Ramos (cell line): ENCODE data around the gene DUSP19.
"Not testable (repeated sequence)": the region's sequence is repeated elsewhere in the genome, so short reads cannot be mapped to it uniquely, and the experiment has no call there.

ENCODE experiments used
- in situ Hi-C: fragments of 300-500 bp; cut with MboI; formaldehyde crosslinking; loops from one replicate; pipeline ENCODE4 v1.14.3; 2022; ENCODE audit warnings: low sequenced_read_pairs; ENCODE audit not compliant: unreplicated experiment

Gene DUSP19

GRCh38 chr2:183078464-183079138 lies at the start of gene DUSP19:
TSS of gene DUSP19 (plus strand) at chr2:183078747. CDS start at chr2:183078934, 187 bp downstream.
- in situ Hi-C loops, result no loop called here

- in situ Hi-C loops, result no loop called here
Observed at GRCh38 chr2:183029219-183029618, 49.3 kb upstream of the DUSP19 start.

- in situ Hi-C loops, result no loop called here
Observed at GRCh38 chr2:183031911-183032794, 46.4 kb upstream of the DUSP19 start.

DNA sequence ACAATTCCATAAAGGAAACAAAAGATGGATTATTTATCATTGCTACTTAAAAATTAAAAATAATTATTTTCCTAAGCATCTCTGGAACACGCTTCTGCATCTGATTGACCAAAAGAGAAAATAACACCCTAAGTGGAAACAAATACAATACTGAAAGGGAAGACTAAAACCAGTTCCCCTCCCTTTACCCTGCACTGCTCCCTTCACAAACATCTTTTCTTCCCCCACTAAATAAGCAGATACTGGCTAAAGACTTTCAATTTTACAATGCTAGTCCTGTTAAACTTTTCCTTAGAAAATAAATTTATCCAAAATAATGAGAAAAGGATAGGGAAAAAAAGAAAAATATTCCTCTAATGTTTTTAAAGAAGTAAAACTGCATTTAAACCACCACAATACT lies 44.6 kb upstream of the DUSP19 start:
- in situ Hi-C loops, result no loop called here

DNA sequence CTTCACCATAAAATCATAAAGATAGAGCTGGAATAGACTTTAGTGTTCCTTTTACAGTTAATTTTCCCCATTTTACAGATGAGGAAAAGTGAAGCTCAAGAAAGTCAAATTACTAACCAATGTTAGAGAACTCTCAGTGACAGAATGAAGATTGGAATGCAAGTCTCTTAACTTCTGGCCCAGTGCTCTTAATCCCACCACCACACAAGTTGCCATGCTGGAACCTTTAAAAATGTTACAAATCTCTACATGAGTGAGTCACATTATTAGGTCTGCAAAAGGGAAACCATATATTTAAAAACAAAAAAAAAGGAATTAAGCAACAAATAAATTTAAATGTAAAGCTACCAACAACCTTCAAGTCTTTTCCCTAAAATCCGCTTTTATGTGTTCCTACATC lies 43.7 kb upstream of the DUSP19 start:
- in situ Hi-C loops, result no loop called here

DNA sequence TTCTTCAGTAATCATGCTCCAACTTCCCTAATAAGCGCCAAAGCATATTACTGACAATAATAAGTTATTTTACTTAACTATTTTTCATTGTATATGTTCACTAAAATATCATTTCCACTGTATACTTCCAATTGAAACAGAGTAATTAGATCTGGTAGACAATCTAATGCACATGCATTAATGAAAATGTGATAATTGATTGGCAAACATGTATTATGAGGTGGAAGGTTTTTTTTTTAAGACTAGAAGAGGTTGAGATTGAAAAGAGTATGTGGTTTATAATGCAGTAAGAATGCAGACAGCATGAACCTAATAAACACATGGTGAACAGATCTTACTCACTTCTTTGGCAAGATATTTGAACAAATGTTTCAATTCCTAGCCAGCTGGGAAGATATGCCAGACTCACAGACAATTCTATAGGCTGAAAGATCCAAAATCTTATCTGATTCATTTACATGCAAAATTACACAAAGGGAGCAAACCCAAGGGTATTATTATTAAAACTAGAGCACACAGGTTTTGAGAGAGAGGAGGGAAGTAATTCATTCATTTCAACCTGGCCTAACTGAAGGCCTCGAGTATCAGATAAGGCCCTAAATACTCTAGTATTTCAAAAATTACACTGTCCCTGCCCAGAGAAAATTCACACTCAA lies 43.1 kb upstream of the DUSP19 start:
- in situ Hi-C loops, result no loop called here

GRCh38 chr2:183035954-183036669 lies 42.4 kb upstream of the DUSP19 start:
- in situ Hi-C loops, result no loop called here

DNA sequence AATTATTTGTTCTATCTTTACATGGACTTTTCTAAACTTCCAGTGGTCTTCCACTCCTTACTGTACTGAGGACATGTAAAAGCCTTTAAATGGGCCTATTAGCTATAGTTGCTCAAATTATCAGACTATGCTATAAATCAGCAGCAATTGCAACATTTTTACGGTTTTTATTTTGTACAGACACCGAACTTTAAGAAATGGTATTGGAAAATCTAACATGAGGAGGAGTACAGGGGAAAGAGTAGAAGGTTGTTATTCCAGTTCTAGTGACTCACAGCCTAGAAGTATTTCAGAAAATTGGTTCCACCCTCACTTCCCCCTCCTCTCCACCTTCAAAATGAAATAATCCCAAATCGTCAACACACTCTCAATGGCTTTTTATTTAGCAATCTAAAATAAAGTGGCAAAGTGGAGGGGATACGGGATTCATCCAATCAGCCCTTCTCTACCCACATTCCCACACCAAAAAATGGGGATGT lies 41.4 kb upstream of the DUSP19 start:
- in situ Hi-C loops, result no loop called here

DNA sequence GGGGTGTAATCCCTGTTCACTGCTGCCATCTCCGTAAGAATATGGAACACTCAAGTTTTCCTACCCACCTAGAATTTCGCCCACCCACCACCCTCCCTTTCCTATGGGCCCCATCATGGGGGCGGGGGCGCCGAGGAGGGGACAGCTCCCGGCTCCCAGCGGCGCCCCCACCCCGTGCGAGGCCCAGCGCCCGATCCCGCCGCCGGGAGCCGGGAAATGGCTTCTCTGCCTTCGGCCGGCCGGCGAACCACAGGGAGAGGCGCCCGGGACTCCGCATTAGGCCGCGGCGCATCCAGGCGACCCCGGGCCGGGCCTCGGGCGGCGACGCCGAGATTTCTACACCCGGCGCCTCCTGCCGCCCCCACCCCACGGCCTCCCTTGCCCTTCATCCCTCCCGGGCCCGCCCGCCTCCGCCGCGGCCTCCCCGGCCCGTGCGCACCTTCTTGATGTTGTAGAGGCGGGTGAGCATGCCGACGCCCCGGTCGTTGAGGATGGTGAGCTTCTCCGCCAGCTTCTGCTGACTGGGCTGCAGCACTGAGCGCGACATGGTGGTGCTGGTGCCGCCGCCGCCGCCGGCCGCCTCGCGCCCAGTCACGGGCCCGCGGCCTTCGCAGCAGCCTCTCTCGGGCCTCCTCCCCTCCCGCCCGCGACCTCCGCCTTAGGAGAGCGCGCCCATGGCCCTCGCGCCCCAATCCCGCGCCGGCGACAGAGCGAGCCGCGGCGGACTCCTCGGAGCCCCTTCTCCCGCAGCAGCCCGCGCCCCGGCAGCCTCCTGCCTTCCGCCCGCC lies 40.8 kb upstream of the DUSP19 start:
- in situ Hi-C loops, result no loop called here

- in situ Hi-C loops, result no loop called here
Observed at GRCh38 chr2:183038341-183039300, 39.9 kb upstream of the DUSP19 start, which contains the start of gene NCKAP1. TSS of gene NCKAP1 (minus strand) at chr2:183038457. CDS start at chr2:183038099, 358 bp downstream.

- in situ Hi-C loops, result no loop called here
Observed at GRCh38 chr2:183040604-183041003, 37.9 kb upstream of the DUSP19 start.

GRCh38 chr2:183043580-183043979 lies 35.0 kb upstream of the DUSP19 start:
- in situ Hi-C loops, result not testable (repeated sequence)

GRCh38 chr2:183047486-183048125 lies 30.9 kb upstream of the DUSP19 start:
- in situ Hi-C loops, result not testable (repeated sequence)

GRCh38 chr2:183049420-183049819 lies 29.1 kb upstream of the DUSP19 start:
- in situ Hi-C loops, result no loop called here

DNA sequence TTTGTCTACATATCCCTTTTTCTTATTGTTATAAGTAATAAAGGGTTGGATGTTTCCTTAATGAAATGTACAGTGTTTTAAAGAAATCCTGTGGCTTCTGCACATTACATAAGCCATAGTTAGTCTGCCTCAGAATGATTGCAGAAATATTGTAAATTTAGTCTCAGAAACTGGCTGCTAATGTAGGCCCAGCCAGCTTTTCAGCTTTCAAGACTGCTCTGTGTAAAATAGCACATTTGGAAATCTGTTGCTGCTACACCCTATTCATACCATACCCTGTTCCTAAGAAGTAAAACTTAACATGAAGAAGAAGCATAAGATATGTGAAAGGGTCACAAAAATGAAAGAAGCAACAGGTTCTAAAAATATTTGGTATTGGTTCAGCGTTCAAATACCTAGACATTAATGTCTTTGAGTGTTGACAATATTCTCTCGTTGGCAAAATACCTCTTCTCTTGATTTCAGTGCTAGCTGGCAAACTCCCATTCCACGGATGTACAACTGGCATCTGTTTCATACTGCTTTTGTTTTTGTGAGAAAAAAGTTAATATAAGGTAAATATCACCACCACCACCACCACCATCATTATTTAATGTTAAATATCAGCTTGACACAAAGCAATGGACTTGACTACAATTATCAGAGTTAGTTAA lies 21.1 kb upstream of the DUSP19 start:
- in situ Hi-C loops, result no loop called here

- in situ Hi-C loops, result no loop called here
Observed at GRCh38 chr2:183059561-183059960, 19.0 kb upstream of the DUSP19 start.

DNA sequence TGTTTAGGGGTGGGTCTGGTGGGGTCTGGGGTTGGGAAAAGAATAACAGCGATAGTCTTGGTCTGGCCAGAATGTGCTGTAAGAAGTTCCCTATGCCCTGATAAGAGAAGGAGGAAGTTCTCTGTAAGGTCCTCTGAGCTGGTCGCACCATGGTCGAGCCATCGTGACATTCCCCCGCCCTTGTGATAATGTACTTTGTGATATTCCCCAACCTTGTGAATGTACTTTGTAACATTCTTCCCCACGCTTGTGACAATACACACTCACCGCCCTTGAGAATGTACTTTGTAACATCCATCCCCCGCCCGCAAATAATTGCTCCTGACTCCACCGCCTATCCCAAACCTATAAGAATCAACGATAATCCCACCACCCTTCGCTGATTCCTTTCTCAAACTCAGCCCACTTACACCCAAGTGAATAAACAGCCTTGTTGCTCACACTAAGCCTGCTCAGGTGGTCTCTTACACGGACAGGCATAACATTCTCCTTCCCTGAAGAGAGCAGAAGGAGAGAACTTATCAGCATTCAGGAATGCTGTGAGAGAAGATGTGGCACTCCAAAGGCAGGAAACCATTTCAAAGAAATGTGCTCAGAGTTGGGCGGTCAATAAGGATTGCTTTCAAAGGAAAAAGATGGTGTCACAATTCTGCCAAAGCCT lies 17.8 kb upstream of the DUSP19 start:
- in situ Hi-C loops, result no loop called here
